ENCODE measurements around the gene NFATC4. TPM values are rescaled to one million over a fixed set of nuclear protein-coding genes. Genes with fewer than 3 reads are reported as not detected.

The NFATC4 gene
- total and polyA plus RNA-seq, 7 donors: 10.4 to 120 (median 45.1) TPM

GRCh38 chr14:24360281-24360680, 7.7 kb upstream of the NFATC4 start:
- Histone ChIP-seq H3K27me3 (no peaks in the 10 kb centered on the region), H3K36me3 (no peaks in the 10 kb centered on the region), H3K27ac (no peak overlapping the region), H3K9me3 (no peaks in the 10 kb centered on the region), H3K4me3 (no peak overlapping the region), H3K4me1 (peaks cover 0 to 6% (median 5%) of the 10 kb centered on the region in 4 donors)
- TF ChIP-seq POLR2A (IDR thresholded peaks at IDR 0.05): no peak
- TF ChIP-seq, protein P1, sequence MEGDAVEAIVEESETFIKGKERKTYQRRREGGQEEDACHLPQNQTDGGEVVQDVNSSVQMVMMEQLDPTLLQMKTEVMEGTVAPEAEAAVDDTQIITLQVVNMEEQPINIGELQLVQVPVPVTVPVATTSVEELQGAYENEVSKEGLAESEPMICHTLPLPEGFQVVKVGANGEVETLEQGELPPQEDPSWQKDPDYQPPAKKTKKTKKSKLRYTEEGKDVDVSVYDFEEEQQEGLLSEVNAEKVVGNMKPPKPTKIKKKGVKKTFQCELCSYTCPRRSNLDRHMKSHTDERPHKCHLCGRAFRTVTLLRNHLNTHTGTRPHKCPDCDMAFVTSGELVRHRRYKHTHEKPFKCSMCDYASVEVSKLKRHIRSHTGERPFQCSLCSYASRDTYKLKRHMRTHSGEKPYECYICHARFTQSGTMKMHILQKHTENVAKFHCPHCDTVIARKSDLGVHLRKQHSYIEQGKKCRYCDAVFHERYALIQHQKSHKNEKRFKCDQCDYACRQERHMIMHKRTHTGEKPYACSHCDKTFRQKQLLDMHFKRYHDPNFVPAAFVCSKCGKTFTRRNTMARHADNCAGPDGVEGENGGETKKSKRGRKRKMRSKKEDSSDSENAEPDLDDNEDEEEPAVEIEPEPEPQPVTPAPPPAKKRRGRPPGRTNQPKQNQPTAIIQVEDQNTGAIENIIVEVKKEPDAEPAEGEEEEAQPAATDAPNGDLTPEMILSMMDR (IDR thresholded peaks at IDR 0.05): no peak
- no peak for TF ChIP-seq EP300 (IDR thresholded peaks at IDR 0.05)
- TF ChIP-seq POLR2AphosphoS5 (IDR thresholded peaks at IDR 0.05): no peak
- intact Hi-C loops (cut with DNase I): no loop called here
- WGBS, 2 donors: 92 to 94% methylated on average over 3 of the region's 3 CpGs
- DNase-seq: no peak

DNA sequence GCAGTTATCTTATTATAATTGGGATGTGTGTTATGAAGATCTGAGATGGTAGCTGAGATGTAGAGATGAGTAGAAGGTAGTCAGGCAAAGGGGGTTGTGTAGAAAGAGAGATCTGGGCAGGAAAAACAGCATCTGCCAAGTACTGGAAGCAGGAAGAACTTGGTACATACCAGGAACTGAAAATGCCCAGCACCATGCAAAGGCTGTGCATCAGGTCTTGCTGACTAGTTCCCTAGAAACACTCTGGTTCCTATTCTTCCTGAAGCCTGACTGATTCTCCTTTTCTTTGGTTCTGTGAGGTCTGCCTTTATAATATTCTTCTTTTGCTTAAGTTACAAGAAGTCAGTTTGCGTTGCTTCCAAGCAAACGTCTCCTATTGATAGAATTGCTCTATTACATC, 6.7 kb upstream of the NFATC4 start:
- no peaks in the 10 kb centered on the region for H3K9me3 ChIP-seq
- intact Hi-C loops (cut with DNase I): no loop called here
- TF ChIP-seq POLR2AphosphoS5 (IDR thresholded peaks at IDR 0.05) (no peak), POLR2A (IDR thresholded peaks at IDR 0.05) (no peak), EP300 (IDR thresholded peaks at IDR 0.05) (no peak)
- TF ChIP-seq, protein P1 (IDR thresholded peaks at IDR 0.05): no peak
- 84 to 93% methylated on average over 2 of the region's 2 CpGs for WGBS, 2 donors
- H3K27ac ChIP-seq: no peak overlapping the region
- H3K4me3 ChIP-seq: no peak overlapping the region
- H3K27me3 ChIP-seq: no peaks in the 10 kb centered on the region
- no peak for DNase-seq
- H3K36me3 ChIP-seq: no peaks in the 10 kb centered on the region
- peaks cover 0 to 16% (median 15%) of the 10 kb centered on the region in 4 donors for H3K4me1 ChIP-seq

DNA sequence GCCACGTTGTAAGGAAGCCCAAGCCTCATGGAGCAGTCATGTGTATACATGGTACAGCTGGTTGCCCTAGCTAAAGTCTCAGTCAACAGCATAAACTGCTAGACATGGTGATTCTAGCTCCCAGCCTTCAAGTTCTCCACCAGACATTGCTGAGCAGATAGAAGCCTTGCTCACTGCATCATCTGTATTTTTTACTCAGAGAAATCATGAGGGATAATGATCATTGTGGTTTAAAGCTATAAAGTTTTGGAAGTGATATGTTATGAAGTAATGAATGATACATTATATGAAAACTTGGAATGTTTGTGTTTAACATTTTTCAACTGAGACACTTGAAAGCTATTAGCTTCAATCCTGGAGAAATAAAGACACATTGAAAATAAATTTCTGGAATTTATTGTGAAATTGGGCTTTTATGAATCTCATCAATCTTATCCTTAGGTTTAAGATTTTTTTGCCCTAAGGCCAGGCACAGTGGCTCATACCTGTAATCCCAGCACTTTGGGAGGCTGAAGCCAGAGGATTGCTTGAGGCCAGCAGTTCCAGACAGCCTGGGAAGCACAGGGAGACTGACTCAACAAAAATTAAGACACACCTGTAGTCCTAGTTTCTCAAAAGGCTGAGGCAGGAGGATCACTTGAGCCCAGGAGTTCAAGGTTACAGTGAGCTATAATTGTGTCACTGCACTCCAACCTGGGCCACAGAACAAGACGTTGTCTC, 5.6 kb upstream of the NFATC4 start:
- Histone ChIP-seq H3K9me3 (no peaks in the 10 kb centered on the region), H3K36me3 (no peaks in the 10 kb centered on the region), H3K27ac (no peak overlapping the region), H3K4me1 (peaks cover 0 to 18% (median 17%) of the 10 kb centered on the region in 4 donors), H3K4me3 (no peak overlapping the region), H3K27me3 (no peaks in the 10 kb centered on the region)
- TF ChIP-seq EP300 (IDR thresholded peaks at IDR 0.05): no peak
- TF ChIP-seq, protein P1 (IDR thresholded peaks at IDR 0.05): no peak
- no peak for TF ChIP-seq POLR2AphosphoS5 (IDR thresholded peaks at IDR 0.05)
- TF ChIP-seq POLR2A (IDR thresholded peaks at IDR 0.05): no peak
- DNase-seq: no peak
- intact Hi-C loops (cut with DNase I): no loop called here
- WGBS, 2 donors: 44 to 65% methylated on average over 2 of the region's 2 CpGs

GRCh38 chr14:24363401-24363800, 4.6 kb upstream of the NFATC4 start:
- Histone ChIP-seq H3K4me1 (peaks cover 0 to 22% (median 20%) of the 10 kb centered on the region in 4 donors), H3K27ac (no peak overlapping the region), H3K4me3 (no peak overlapping the region), H3K36me3 (no peaks in the 10 kb centered on the region), H3K9me3 (no peaks in the 10 kb centered on the region), H3K27me3 (no peaks in the 10 kb centered on the region)
- TF ChIP-seq, protein P1 (IDR thresholded peaks at IDR 0.05): no peak
- TF ChIP-seq POLR2A (IDR thresholded peaks at IDR 0.05): no peak
- no peak for TF ChIP-seq POLR2AphosphoS5 (IDR thresholded peaks at IDR 0.05)
- no peak for TF ChIP-seq EP300 (IDR thresholded peaks at IDR 0.05)
- intact Hi-C loops (cut with DNase I): no loop called here
- 92 to 93% methylated on average over 5 of the region's 5 CpGs for WGBS, 2 donors
- DNase-seq: no peak

Measured in sigmoid colon (tissue), 7 donors.